ENCODE results near the gene SKIC3. TPM values are rescaled to one million over a fixed set of nuclear protein-coding genes. Genes with fewer than 3 reads are reported as not detected.

The SKIC3 gene
- total RNA-seq, 1 donor from 2014 or later = 102 TPM

- H3K9me3 Mint-ChIP-seq = peaks cover 7% of the 10 kb centered on the region
- H3K4me1 Mint-ChIP-seq = no peaks in the 10 kb centered on the region
- H3K36me3 Mint-ChIP-seq = peaks cover 26% of the 10 kb centered on the region
- H3K27me3 Mint-ChIP-seq (ENCODE audit: low read depth) = no peaks in the 10 kb centered on the region
- no peak overlapping the region for H3K4me3 Mint-ChIP-seq
- TF ChIP-seq CTCF (IDR thresholded peaks at IDR 0.05; ENCODE audit: unreplicated experiment) = no peak
- no peak overlapping the region for H3K27ac Mint-ChIP-seq
- no peak for DNase-seq (ENCODE audit: low spot score in 2 of 2, unreplicated experiment in 2 of 2)
These were observed 34.6 kb downstream of the SKIC3 start for GRCh38 chr5:95520206-95520605.

GRCh38 chr5:95519681-95520080 is 35.1 kb downstream of the SKIC3 start:
- Mint-ChIP-seq H3K4me3 (no peak overlapping the region), H3K27ac (no peak overlapping the region), H3K36me3 (peaks cover 23% of the 10 kb centered on the region), H3K4me1 (no peaks in the 10 kb centered on the region), H3K9me3 (peaks cover 7% of the 10 kb centered on the region), H3K27me3 (ENCODE audit: low read depth) (no peaks in the 10 kb centered on the region)
- TF ChIP-seq CTCF (IDR thresholded peaks at IDR 0.05; ENCODE audit: unreplicated experiment) = no peak
- no peak for DNase-seq (ENCODE audit: low spot score in 2 of 2, unreplicated experiment in 2 of 2)

GRCh38 chr5:95519151-95519550 is 35.6 kb downstream of the SKIC3 start:
- Mint-ChIP-seq H3K27ac (no peak overlapping the region), H3K27me3 (ENCODE audit: low read depth) (no peaks in the 10 kb centered on the region), H3K4me3 (no peak overlapping the region), H3K9me3 (peaks cover 7% of the 10 kb centered on the region), H3K4me1 (no peaks in the 10 kb centered on the region), H3K36me3 (peaks cover 24% of the 10 kb centered on the region)
- no peak for DNase-seq (ENCODE audit: low spot score in 2 of 2, unreplicated experiment in 2 of 2)
- TF ChIP-seq CTCF (IDR thresholded peaks at IDR 0.05; ENCODE audit: unreplicated experiment) = no peak

DNA sequence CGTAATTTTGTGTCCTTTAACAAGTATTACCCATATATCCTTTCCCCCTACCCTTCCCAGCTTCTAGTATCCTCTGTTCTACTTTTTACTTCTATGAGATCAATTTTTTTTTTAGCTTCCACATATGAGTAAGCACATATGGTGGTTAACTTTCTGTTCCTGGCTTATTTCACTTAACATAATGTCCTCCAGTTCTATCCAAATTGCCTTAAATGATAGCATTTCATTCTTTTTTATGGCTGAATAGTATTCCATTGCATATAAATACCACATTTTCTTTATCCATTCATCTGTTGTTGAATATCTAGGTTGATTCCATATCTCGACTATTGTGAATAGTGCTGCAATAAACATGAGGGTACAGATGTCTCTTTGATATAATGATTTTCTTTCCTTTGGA is 36.4 kb downstream of the SKIC3 start:
- peaks cover 26% of the 10 kb centered on the region for H3K36me3 Mint-ChIP-seq
- no peak for DNase-seq (ENCODE audit: low spot score in 2 of 2, unreplicated experiment in 2 of 2)
- no peaks in the 10 kb centered on the region for H3K27me3 Mint-ChIP-seq (ENCODE audit: low read depth)
- no peak overlapping the region for H3K27ac Mint-ChIP-seq
- H3K4me3 Mint-ChIP-seq = no peak overlapping the region
- H3K4me1 Mint-ChIP-seq = no peaks in the 10 kb centered on the region
- TF ChIP-seq CTCF (IDR thresholded peaks at IDR 0.05; ENCODE audit: unreplicated experiment) = no peak
- peaks cover 7% of the 10 kb centered on the region for H3K9me3 Mint-ChIP-seq

GRCh38 chr5:95511606-95512005 is 43.2 kb downstream of the SKIC3 start:
- no peak for TF ChIP-seq CTCF (IDR thresholded peaks at IDR 0.05; ENCODE audit: unreplicated experiment)
- H3K27ac Mint-ChIP-seq = no peak overlapping the region
- no peak for DNase-seq (ENCODE audit: low spot score in 2 of 2, unreplicated experiment in 2 of 2)
- no peaks in the 10 kb centered on the region for H3K4me1 Mint-ChIP-seq
- H3K4me3 Mint-ChIP-seq = no peak overlapping the region
- peaks cover 39% of the 10 kb centered on the region for H3K36me3 Mint-ChIP-seq
- no peaks in the 10 kb centered on the region for H3K27me3 Mint-ChIP-seq (ENCODE audit: low read depth)
- no peaks in the 10 kb centered on the region for H3K9me3 Mint-ChIP-seq

GRCh38 chr5:95508550-95508949 is 46.2 kb downstream of the SKIC3 start:
- Mint-ChIP-seq H3K4me3 (no peak overlapping the region), H3K27ac (no peak overlapping the region), H3K4me1 (no peaks in the 10 kb centered on the region), H3K9me3 (no peaks in the 10 kb centered on the region), H3K36me3 (peaks cover 39% of the 10 kb centered on the region), H3K27me3 (ENCODE audit: low read depth) (no peaks in the 10 kb centered on the region)
- no peak for TF ChIP-seq CTCF (IDR thresholded peaks at IDR 0.05; ENCODE audit: unreplicated experiment)
- DNase-seq (ENCODE audit: low spot score in 2 of 2, unreplicated experiment in 2 of 2) = no peak
